ENCODE measurements around the gene UBE3A. TPM values are rescaled to one million over a fixed set of nuclear protein-coding genes. Genes with fewer than 3 reads are reported as not detected.
A peak's percentile ranks its signal among the peaks of the same experiment; 100 is the strongest.

Gene UBE3A
- total RNA-seq, 2 donors from 2014 or later, result 26.7 to 38.9 TPM

- Histone ChIP-seq H3K27ac (no peak overlapping the region), H3K9me3 (no peaks in the 10 kb centered on the region), H3K36me3 (replicated peaks in 1 of 2; ENCODE audit: insufficient read depth in 1 of 2, low read depth in 2 of 2) (no peaks in the 10 kb centered on the region), H3K27me3 (no peaks in the 10 kb centered on the region), H3K4me3 (no peak overlapping the region), H3K4me1 (no peaks in the 10 kb centered on the region)
- 88 to 92% methylated on average over 10 of the region's 10 CpGs for WGBS, 2 donors
- TF ChIP-seq CTCF (IDR thresholded peaks at IDR 0.05) (no peak), POLR2A (IDR thresholded peaks at IDR 0.05) (no peak)
- intact Hi-C loops (cut with DNase I), result no loop called here
- ATAC-seq (no peak), DNase-seq (no peak)
Measured at GRCh38 chr15:25468611-25469010, 29.8 kb upstream of the UBE3A start.

GRCh38 chr15:25465835-25466234 is 27.0 kb upstream of the UBE3A start:
- 69 to 86% methylated on average over 1 of the region's 1 CpG for WGBS, 2 donors
- intact Hi-C loops (cut with DNase I), result no loop called here
- H3K36me3 ChIP-seq (replicated peaks in 1 of 2; ENCODE audit: insufficient read depth in 1 of 2, low read depth in 2 of 2), result no peaks in the 10 kb centered on the region
- DNase-seq, result peak in 1 of 4 donors; percentile 6
- no peak for TF ChIP-seq CTCF (IDR thresholded peaks at IDR 0.05)
- TF ChIP-seq POLR2A (IDR thresholded peaks at IDR 0.05), result no peak
- no peaks in the 10 kb centered on the region for H3K4me1 ChIP-seq
- no peak overlapping the region for H3K27ac ChIP-seq
- no peaks in the 10 kb centered on the region for H3K9me3 ChIP-seq
- no peak overlapping the region for H3K4me3 ChIP-seq
- ATAC-seq, result no peak
- no peaks in the 10 kb centered on the region for H3K27me3 ChIP-seq

- Histone ChIP-seq H3K4me3 (no peak overlapping the region), H3K4me1 (no peaks in the 10 kb centered on the region), H3K27me3 (no peaks in the 10 kb centered on the region), H3K27ac (no peak overlapping the region), H3K36me3 (replicated peaks in 1 of 2; ENCODE audit: insufficient read depth in 1 of 2, low read depth in 2 of 2) (no peaks in the 10 kb centered on the region), H3K9me3 (no peaks in the 10 kb centered on the region)
- TF ChIP-seq POLR2A (IDR thresholded peaks at IDR 0.05) (no peak), CTCF (IDR thresholded peaks at IDR 0.05) (no peak)
- intact Hi-C loops (cut with DNase I), result no loop called here
- ATAC-seq (no peak), DNase-seq (no peak)
- WGBS, 2 donors, result 51% methylated on average over 2 of the region's 2 CpGs
Measured at GRCh38 chr15:25464784-25465183, 26.0 kb upstream of the UBE3A start.

- DNase-seq (no peak), ATAC-seq (no peak)
- WGBS, 2 donors, result 0 to 33% methylated on average over 1 of the region's 1 CpG
- Histone ChIP-seq H3K27ac (no peak overlapping the region), H3K9me3 (no peaks in the 10 kb centered on the region), H3K27me3 (no peaks in the 10 kb centered on the region), H3K36me3 (replicated peaks in 1 of 2; ENCODE audit: insufficient read depth in 1 of 2, low read depth in 2 of 2) (no peaks in the 10 kb centered on the region), H3K4me1 (no peaks in the 10 kb centered on the region), H3K4me3 (no peak overlapping the region)
- intact Hi-C loops (cut with DNase I), result no loop called here
- TF ChIP-seq CTCF (IDR thresholded peaks at IDR 0.05), result no peak
- TF ChIP-seq POLR2A (IDR thresholded peaks at IDR 0.05), result no peak
Measured at GRCh38 chr15:25464383-25464782, 25.6 kb upstream of the UBE3A start.

GRCh38 chr15:25456196-25456595 is 17.4 kb upstream of the UBE3A start:
- intact Hi-C loops (cut with DNase I), result no loop called here

More at GRCh38 chr15:25456196-25456595, 17.4 kb upstream of the UBE3A start:
- Histone ChIP-seq H3K4me3 (no peak overlapping the region), H3K27me3 (no peaks in the 10 kb centered on the region), H3K9me3 (peaks cover 0 to 4% (median 0%) of the 10 kb centered on the region in 3 donors), H3K36me3 (replicated peaks in 1 of 2; ENCODE audit: insufficient read depth in 1 of 2, low read depth in 2 of 2) (no peaks in the 10 kb centered on the region), H3K27ac (no peak overlapping the region), H3K4me1 (no peaks in the 10 kb centered on the region)
- TF ChIP-seq POLR2A (IDR thresholded peaks at IDR 0.05), result no peak
- TF ChIP-seq CTCF (IDR thresholded peaks at IDR 0.05), result no peak
- WGBS, 2 donors, result 74 to 75% methylated on average over 3 of the region's 3 CpGs
- ATAC-seq (no peak), DNase-seq (no peak)

Data from body of pancreas (tissue), 4 donors.